Caco-2 (cell line): ENCODE data around the gene SLC39A11. TPM values are rescaled to one million over a fixed set of nuclear protein-coding genes. Genes with fewer than 3 reads are reported as not detected.

Source experiments
- BruUV-seq: library from RNA; stranded (reverse); fragments of 400-500 nt; replicated peaks from 2 replicates; lab custom pipeline; 2021; lab: Mats Ljungman, UMichigan
- CTCF ChIA-PET: fragments of 300-600 bp; sonication (Branson Sonifier 250); formaldehyde crosslinking; loops from one replicate; lab custom pipeline; 2022; ENCODE audit warnings: antibody characterized with exemption; lab: Charles Lee
- POLR2A ChIA-PET: fragments of 300-600 bp; sonication (Branson Sonifier 250); formaldehyde crosslinking; loops from one replicate; lab custom pipeline; 2022; ENCODE audit warnings: antibody characterized with exemption; lab: Charles Lee
- DNase-seq, 2 experiments: peaks; one replicate each; pipeline versions ENCODE4 v3.0.0 to v3.0.0-alpha.2; 2020 to 2022
- H3K27me3 ChIP-seq: replicated peaks from 2 replicates; pipeline ENCODE4 v1.6.0; 2011; ENCODE audit warnings: low read length; ENCODE audit not compliant: control insufficient read depth, insufficient read depth
- H3K36me3 ChIP-seq: 2 replicates; pipeline ENCODE4 v1.5.1; 2011; ENCODE audit warnings: low read length; ENCODE audit not compliant: control insufficient read depth, insufficient read depth
- H3K4me1 ChIP-seq: fragments of 250-450 bp; sonication (Bioruptor Pico); 2 replicates; pipeline ENCODE4 v1.5.1; 2020; ENCODE audit warnings: mild to moderate bottlenecking
- H3K4me3 ChIP-seq: 2 replicates; pipeline ENCODE4 v1.5.1; 2011; ENCODE audit warnings: low read depth, mild to moderate bottlenecking, control low read depth, low read length
- H3K9me3 ChIP-seq: fragments of 250-450 bp; sonication (Bioruptor Pico); 2 replicates; pipeline ENCODE4 v1.5.1; 2020; ENCODE audit warnings: mild to moderate bottlenecking, moderate library complexity
- H3K27ac Mint-ChIP-seq: one replicate; pipeline ENCODE4 v1.8.0; 2022; ENCODE audit warnings: mixed read lengths; ENCODE audit not compliant: unreplicated experiment
- H3K27me3 Mint-ChIP-seq: one replicate; pipeline ENCODE4 v1.8.0; 2022; ENCODE audit warnings: mixed read lengths; ENCODE audit not compliant: insufficient read depth, unreplicated experiment
- H3K36me3 Mint-ChIP-seq: one replicate; pipeline ENCODE4 v1.8.0; 2022; ENCODE audit warnings: mild to moderate bottlenecking, mixed read lengths; ENCODE audit not compliant: insufficient read depth, unreplicated experiment
- H3K4me1 Mint-ChIP-seq: one replicate; pipeline ENCODE4 v1.8.0; 2022; ENCODE audit warnings: low read depth, mixed read lengths; ENCODE audit not compliant: unreplicated experiment
- H3K4me3 Mint-ChIP-seq: one replicate; pipeline ENCODE4 v1.8.0; 2022; ENCODE audit warnings: mild to moderate bottlenecking, moderate library complexity, mixed read lengths; ENCODE audit not compliant: unreplicated experiment
- H3K9me3 Mint-ChIP-seq: one replicate; pipeline ENCODE4 v1.8.0; 2022; ENCODE audit warnings: mixed read lengths; ENCODE audit not compliant: unreplicated experiment
- intact Hi-C: fragments of 100-400 bp; cut with micrococcal nuclease; formaldehyde crosslinking; loops from one replicate; pipeline ENCODE4 v1.10.0; 2022; ENCODE audit not compliant: unreplicated experiment
- total RNA-seq: library from RNA; stranded (reverse); gene quantifications from 2 replicates; pipeline ENCODE4 v1.2.3, GENCODE V29; 2022
- TF ChIP-seq, protein P1 (sequence below), 2 experiments: fragments of 200-600 bp in 1 of 2; IDR thresholded peaks; 1 replicate in 1 of 2; 2 replicates in 1 of 2; pipeline versions ENCODE4 v1.5.1 to v1.8.0; 2011 to 2022; ENCODE audit warnings: antibody characterized with exemption in 1 of 2, control low read depth in 1 of 2, inconsistent platforms in 1 of 2, low read depth in 1 of 2, low read length in 1 of 2, mild to moderate bottlenecking in 1 of 2, moderate library complexity in 1 of 2; ENCODE audit not compliant: insufficient read depth in 1 of 2, severe bottlenecking in 1 of 2, unreplicated experiment in 1 of 2

Gene SLC39A11
- total RNA-seq, 1 experiment from 2014 or later: 26.4 TPM

DNA sequence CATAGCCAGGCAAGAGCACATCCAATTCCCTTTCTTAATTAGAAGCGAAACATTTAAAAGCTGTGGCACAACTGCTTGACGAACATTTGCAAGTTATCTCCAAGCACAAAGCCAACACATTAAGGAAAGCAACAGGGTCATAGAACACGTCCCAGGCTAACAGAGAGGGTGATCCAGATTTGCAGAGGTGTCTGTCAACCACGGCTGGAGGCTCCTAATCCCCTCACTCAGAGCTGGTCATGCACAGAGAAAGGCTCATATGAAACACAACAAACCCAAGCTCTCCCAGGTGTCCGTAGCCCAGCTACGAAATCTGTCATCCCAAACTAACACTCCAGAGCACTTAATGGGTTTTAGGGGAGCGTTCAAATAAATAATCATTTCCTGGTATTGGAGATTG, 276.1 kb downstream of the SLC39A11 start:
- no peak for DNase-seq
- intact Hi-C loops: no loop called here
- H3K4me1 ChIP-seq: no peaks in the 10 kb centered on the region
- H3K36me3 ChIP-seq: no peaks in the 10 kb centered on the region
- POLR2A ChIA-PET: no interaction called here
- CTCF ChIA-PET: no interaction called here
- peaks cover 3% of the 10 kb centered on the region; the same call in 1 of the 2 replicates for H3K9me3 ChIP-seq
- Mint-ChIP-seq H3K4me3 (no peak overlapping the region), H3K36me3 (peaks cover 6% of the 10 kb centered on the region), H3K9me3 (no peaks in the 10 kb centered on the region), H3K4me1 (no peaks in the 10 kb centered on the region), H3K27me3 (no peaks in the 10 kb centered on the region), H3K27ac (no peak overlapping the region)
- TF ChIP-seq, protein P1, sequence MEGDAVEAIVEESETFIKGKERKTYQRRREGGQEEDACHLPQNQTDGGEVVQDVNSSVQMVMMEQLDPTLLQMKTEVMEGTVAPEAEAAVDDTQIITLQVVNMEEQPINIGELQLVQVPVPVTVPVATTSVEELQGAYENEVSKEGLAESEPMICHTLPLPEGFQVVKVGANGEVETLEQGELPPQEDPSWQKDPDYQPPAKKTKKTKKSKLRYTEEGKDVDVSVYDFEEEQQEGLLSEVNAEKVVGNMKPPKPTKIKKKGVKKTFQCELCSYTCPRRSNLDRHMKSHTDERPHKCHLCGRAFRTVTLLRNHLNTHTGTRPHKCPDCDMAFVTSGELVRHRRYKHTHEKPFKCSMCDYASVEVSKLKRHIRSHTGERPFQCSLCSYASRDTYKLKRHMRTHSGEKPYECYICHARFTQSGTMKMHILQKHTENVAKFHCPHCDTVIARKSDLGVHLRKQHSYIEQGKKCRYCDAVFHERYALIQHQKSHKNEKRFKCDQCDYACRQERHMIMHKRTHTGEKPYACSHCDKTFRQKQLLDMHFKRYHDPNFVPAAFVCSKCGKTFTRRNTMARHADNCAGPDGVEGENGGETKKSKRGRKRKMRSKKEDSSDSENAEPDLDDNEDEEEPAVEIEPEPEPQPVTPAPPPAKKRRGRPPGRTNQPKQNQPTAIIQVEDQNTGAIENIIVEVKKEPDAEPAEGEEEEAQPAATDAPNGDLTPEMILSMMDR (IDR thresholded peaks at IDR 0.05; ENCODE audit: insufficient read depth in 1 of 2, low read depth in 1 of 2, low read length in 1 of 2, severe bottlenecking in 1 of 2, unreplicated experiment in 1 of 2): no peak
- BruUV-seq: no TSS peak
- no peak overlapping the region for H3K4me3 ChIP-seq
- H3K27me3 ChIP-seq: no peaks in the 10 kb centered on the region

DNA sequence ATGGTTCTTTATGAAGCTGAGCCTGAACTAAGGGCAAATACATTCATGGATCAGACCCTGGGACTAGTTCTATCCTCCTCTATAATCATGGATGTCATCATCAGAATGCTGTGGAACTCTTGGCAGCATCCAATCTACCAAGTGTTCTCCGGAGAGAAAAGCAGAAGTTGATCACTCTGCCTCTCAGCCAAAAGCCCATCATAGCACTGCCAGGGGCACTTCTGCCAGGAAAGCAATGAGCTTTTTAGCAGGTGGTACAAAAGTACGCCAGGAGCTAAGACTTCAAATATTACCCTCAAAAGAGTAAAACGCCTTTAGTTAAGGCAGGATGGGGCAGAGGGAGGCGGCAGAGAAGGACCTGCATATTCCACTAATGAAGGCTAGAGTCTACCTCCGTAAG, 279.0 kb downstream of the SLC39A11 start:
- Histone ChIP-seq H3K4me1 (no peaks in the 10 kb centered on the region), H3K36me3 (no peaks in the 10 kb centered on the region), H3K9me3 (peaks cover 3% of the 10 kb centered on the region; the same call in 1 of the 2 replicates), H3K27me3 (no peaks in the 10 kb centered on the region), H3K4me3 (no peak overlapping the region)
- Mint-ChIP-seq H3K27me3 (no peaks in the 10 kb centered on the region), H3K4me3 (no peak overlapping the region), H3K9me3 (peaks cover 17% of the 10 kb centered on the region), H3K4me1 (no peaks in the 10 kb centered on the region), H3K36me3 (peaks cover 6% of the 10 kb centered on the region), H3K27ac (no peak overlapping the region)
- ChIA-PET POLR2A (no interaction called here), CTCF (no interaction called here)
- no TSS peak for BruUV-seq
- no peak for DNase-seq
- intact Hi-C loops: no loop called here
- TF ChIP-seq, protein P1 (IDR thresholded peaks at IDR 0.05; ENCODE audit: insufficient read depth in 1 of 2, low read depth in 1 of 2, low read length in 1 of 2, severe bottlenecking in 1 of 2, unreplicated experiment in 1 of 2): no peak

DNA sequence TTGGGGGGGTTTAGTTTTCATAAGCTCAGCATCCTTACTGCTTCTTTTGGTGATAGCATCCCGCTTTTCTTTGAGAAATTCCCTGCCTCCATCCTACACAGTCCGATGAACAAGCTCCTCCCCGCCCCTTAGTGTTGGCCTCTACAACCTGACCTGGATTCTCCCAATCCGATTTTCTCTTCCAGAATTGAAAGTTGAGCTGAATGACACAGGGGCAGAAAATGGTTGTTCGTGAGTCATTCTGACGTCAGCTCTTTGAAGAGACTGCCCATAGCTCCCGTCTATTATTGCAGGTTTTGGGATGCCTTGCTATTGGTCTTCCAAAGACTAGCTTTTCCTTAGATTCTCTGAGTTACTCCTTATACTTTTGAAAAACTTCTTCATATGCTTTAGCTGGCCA, 279.7 kb downstream of the SLC39A11 start:
- TF ChIP-seq, protein P1 (IDR thresholded peaks at IDR 0.05; ENCODE audit: insufficient read depth in 1 of 2, low read depth in 1 of 2, low read length in 1 of 2, severe bottlenecking in 1 of 2, unreplicated experiment in 1 of 2): no peak
- no peaks in the 10 kb centered on the region for H3K27me3 ChIP-seq
- no peaks in the 10 kb centered on the region for H3K27me3 Mint-ChIP-seq
- no peaks in the 10 kb centered on the region for H3K4me1 ChIP-seq
- BruUV-seq: no TSS peak
- no peak overlapping the region for H3K4me3 ChIP-seq
- H3K4me3 Mint-ChIP-seq: no peak overlapping the region
- peaks cover 6% of the 10 kb centered on the region for H3K36me3 Mint-ChIP-seq
- no peak overlapping the region for H3K27ac Mint-ChIP-seq
- H3K36me3 ChIP-seq: no peaks in the 10 kb centered on the region
- POLR2A ChIA-PET: no interaction called here
- no peaks in the 10 kb centered on the region for H3K4me1 Mint-ChIP-seq
- CTCF ChIA-PET: no interaction called here
- intact Hi-C loops: no loop called here
- peaks cover 17% of the 10 kb centered on the region for H3K9me3 Mint-ChIP-seq
- H3K9me3 ChIP-seq: peaks cover 3% of the 10 kb centered on the region; the same call in 1 of the 2 replicates
- no peak for DNase-seq
